ENCODE measurements around the gene DCAF5.
"Not testable (repeated sequence)": the region's sequence is repeated elsewhere in the genome, so short reads cannot be mapped to it uniquely, and the experiment has no call there.

Gene DCAF5

DNA sequence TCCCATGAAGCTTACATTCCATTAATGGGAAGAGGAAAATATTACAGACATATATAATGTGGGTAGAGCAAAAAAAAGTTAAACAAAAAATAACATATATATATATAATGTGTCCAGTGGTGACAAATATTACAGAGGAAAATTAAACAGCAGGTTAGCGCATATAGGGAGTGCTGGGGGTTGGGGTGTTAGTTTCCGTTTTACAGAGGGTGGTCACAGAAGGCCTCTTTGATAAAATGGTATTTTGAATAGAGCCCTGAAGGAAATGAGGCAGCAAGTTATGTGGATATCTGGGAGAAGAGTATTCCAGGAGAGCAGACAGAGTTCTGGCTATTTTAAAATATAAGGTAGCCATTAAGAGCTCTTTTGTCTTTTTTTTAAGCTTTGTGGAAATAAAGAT is 73.2 kb downstream of the DCAF5 start:
- ChIA-PET CTCF (interaction anchor here (1.0 kb wide), 1 partner anchor 50 kb away, joined by 3 read pairs; no protein-coding TSS in a partner anchor), POLR2A (no interaction called here)
- TF ChIP-seq, protein P1, sequence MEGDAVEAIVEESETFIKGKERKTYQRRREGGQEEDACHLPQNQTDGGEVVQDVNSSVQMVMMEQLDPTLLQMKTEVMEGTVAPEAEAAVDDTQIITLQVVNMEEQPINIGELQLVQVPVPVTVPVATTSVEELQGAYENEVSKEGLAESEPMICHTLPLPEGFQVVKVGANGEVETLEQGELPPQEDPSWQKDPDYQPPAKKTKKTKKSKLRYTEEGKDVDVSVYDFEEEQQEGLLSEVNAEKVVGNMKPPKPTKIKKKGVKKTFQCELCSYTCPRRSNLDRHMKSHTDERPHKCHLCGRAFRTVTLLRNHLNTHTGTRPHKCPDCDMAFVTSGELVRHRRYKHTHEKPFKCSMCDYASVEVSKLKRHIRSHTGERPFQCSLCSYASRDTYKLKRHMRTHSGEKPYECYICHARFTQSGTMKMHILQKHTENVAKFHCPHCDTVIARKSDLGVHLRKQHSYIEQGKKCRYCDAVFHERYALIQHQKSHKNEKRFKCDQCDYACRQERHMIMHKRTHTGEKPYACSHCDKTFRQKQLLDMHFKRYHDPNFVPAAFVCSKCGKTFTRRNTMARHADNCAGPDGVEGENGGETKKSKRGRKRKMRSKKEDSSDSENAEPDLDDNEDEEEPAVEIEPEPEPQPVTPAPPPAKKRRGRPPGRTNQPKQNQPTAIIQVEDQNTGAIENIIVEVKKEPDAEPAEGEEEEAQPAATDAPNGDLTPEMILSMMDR (IDR thresholded peaks at IDR 0.05; ENCODE audit: control extremely low read depth, extremely low read depth, low read depth, missing control alignments): no peak
- no peak for DNase-seq (ENCODE audit: extremely low spot score)

DNA sequence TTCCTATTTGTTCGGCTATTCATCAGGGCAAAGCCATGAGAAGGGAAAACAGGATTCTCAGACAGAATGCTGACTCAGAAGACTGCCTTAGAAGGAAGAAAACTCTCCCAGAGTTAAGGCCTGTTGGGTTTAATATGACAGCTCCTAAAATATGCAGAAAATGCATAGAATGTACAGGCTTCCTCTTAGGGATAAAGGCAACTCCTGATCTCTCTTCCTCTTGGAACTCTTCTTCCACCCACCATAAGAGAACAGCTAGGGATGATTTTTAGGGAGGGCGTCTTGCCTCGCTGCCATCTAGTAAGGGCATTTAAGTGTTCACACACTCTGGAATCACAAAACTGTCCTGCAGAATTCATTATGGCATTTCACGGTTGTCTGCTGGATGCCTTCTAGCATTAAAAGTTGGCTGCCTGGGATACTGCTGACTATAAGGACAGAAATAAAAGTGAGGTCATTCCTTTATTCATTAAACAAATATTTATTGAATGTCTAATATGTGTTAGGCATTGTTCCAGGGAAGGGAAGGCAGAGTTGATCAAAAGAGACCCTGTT is 73.7 kb downstream of the DCAF5 start:
- POLR2A ChIA-PET: no interaction called here
- CTCF ChIA-PET: interaction anchor here (1.0 kb wide), 1 partner anchor 50 kb away, joined by 3 read pairs; no protein-coding TSS in a partner anchor
- TF ChIP-seq, protein P1 (IDR thresholded peaks at IDR 0.05; ENCODE audit: control extremely low read depth, extremely low read depth, low read depth, missing control alignments): no peak
- DNase-seq (ENCODE audit: extremely low spot score): no peak

DNA sequence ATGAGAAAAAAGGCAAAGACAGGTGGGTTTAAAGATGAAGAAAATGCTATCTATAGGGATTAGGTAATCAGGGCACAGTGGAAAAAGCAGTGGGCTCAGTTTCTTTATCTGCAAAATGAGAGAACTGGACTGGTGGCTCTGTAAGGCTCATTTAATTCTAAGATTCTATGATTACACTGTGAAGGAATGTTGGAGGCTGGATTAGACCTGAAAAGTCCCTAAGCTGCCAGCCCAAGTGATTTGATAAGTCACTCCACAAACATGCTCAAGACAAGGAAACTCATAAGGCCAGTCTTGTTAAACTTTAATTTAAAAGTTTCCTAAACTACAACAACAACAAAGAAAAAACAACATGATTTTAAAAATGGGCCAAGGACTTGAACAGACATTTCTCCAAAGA is 75.1 kb downstream of the DCAF5 start:
- ChIA-PET CTCF (interaction anchor here (1.1 kb wide), 1 partner anchor 21 kb away, joined by 4 read pairs; no protein-coding TSS in a partner anchor), POLR2A (no interaction called here)
- DNase-seq (ENCODE audit: extremely low spot score): no peak
- TF ChIP-seq, protein P1 (IDR thresholded peaks at IDR 0.05; ENCODE audit: control extremely low read depth, extremely low read depth, low read depth, missing control alignments): no peak

DNA sequence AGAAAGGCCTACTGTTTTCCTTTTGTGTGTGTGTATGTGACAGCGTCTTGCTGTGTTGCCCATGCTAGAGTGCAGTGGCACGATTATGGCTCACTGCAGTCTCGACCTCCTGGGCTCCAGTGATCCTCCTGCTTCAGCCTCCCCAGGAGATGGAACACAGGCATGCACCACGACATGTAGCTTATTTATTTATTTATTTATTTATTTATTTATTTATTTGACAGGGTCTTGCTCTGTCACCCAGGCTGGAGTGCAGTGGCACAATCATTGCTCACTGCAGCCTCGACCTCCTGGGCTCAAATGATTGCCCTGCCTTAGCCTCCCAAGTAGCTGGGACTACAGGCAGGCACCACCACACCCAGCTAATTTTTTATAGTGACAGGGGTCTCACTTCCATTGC is 75.7 kb downstream of the DCAF5 start:
- DNase-seq (ENCODE audit: extremely low spot score); POLR2A ChIA-PET: not testable (repeated sequence)
- CTCF ChIA-PET: interaction anchor here (1.1 kb wide), 1 partner anchor 21 kb away, joined by 4 read pairs; no protein-coding TSS in a partner anchor

DNA sequence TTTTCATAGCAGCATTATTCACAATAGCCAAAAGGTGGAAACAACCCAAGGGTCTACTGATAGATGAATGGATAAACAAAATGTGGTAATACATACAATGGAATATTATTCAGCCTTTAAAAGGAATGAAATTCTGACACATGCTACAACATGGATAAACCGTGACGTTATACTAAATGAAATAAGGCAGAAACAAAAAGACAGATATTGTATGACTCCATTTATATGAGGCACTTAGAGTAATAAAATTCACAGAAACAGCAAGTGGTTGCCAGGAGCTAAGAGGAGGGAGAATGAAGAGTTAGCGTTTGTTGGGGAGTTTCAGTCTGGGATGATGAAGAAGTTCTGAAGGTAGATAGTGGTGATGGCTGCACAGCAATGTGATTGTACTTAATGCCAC is 76.6 kb downstream of the DCAF5 start:
- POLR2A ChIA-PET: no interaction called here
- TF ChIP-seq, protein P1 (IDR thresholded peaks at IDR 0.05; ENCODE audit: control extremely low read depth, extremely low read depth, low read depth, missing control alignments): no peak
- CTCF ChIA-PET: no interaction called here
- no peak for DNase-seq (ENCODE audit: extremely low spot score)

DNA sequence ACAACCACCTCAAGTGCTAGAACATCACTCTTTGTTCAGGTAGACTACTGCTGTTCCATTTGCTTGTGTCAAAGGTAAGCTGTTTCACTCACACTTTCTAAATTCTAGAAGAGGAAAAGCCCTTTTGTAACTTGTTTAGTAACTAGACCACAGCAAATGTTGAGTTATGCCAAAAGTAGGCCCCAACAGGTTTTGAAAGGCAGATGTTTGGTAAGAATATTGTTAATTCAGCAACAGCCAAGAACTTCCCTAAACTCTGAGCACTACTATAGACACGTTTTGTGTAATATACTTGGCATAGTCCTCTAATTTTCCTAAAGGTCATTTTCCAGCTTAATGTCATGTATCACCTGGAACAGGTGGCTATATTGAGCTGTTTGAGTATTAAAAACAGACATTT is 79.0 kb downstream of the DCAF5 start:
- ChIA-PET POLR2A (no interaction called here), CTCF (interaction anchor here (0.7 to 1.6 kb wide), 3 partner anchors 8 to 210 kb away, joined by 3 to 4 read pairs (median 3); no protein-coding TSS in a partner anchor)
- DNase-seq (ENCODE audit: extremely low spot score): no peak
- TF ChIP-seq, protein P1 (IDR thresholded peaks at IDR 0.05; ENCODE audit: control extremely low read depth, extremely low read depth, low read depth, missing control alignments): no peak

DNA sequence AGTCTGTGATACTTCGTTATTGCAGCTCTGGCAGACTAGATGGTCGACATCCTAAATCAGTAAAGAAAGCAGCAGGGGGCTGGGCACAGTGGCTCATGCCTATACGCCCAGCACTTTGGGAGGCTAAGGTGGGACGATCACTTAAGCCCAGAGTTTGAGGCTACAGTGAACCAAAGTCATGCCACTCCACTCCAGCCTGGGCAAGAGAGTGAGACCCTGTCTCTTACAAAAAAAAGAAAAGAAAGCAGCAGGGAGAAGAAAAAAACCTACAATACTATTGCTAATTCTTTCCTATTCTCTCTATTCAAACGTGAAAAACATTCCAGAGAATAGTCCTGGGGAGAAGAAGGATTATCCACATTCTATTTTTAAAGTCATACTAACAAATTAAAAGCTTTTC is 79.5 kb downstream of the DCAF5 start:
- ChIA-PET CTCF (interaction anchor here (1.0 to 1.6 kb wide), 2 partner anchors 8 to 210 kb away, joined by 3 to 4 read pairs; no protein-coding TSS in a partner anchor), POLR2A (no interaction called here)
- TF ChIP-seq, protein P1 (IDR thresholded peaks at IDR 0.05; ENCODE audit: control extremely low read depth, extremely low read depth, low read depth, missing control alignments): no peak
- no peak for DNase-seq (ENCODE audit: extremely low spot score)
